ENCODE measurements around the gene TTYH3. TPM values are rescaled to one million over a fixed set of nuclear protein-coding genes. Genes with fewer than 3 reads are reported as not detected.

The TTYH3 gene
- total and polyA plus RNA-seq, 2 of the 13 experiments (the other 11 are each of a cell fraction or from before 2014, with no cell fraction given): 26.3 to 50.0 TPM

DNA sequence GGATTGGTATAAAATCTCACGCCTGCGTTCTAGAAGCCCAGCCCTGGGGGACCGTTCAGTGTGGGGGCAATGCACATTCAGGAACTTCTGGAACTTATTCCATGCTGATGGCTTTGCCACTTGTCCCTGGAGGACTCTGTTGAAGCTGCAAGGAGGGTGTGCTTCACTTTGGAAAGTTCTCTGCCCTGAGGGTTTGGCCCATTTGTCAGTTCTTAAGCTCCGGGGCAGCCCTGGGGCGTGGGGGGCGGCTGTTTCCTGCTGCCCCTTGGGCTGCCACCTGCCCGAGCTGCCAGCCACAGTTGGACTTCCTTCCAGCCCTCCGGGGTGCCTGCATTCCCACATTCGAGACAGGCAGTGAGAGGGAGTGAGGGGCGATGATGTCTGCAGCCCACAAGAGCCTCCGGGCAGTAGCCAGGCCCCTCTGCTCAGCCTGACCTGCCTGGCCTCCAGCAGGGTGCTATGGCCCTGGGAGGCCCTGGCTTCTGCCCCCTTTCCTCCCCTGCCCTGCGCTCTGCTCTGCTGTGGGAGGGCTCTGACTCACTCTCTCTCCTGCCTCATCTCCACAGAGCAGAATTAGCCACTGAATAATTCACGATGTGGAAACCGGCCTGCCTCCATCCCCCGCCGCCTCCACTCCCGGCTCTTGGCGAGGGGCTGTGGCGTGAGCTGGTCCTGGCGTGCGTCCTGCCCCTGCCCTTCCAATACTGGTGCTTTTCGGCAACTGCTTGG lies 1.9 kb downstream of the TTYH3 start (continued):
- 0 out of 2 replicates have a peak, but pooled peaks have one; percentile 2 for TF ChIP-seq ARID4A (CRISPR knock-in tag; IDR thresholded peaks at IDR 0.05; ENCODE audit: borderline replicate concordance)
- TF ChIP-seq LRRFIP1 (CRISPR knock-in tag; conservative IDR thresholded peaks at IDR 0.05): no peak
- no peak for TF ChIP-seq NFRKB (IDR thresholded peaks at IDR 0.05)
- TF ChIP-seq RBFOX2 (IDR thresholded peaks at IDR 0.05; ENCODE audit: low read depth, low read length): peak; percentile 67
- TF ChIP-seq CSRNP2 (CRISPR knock-in tag; conservative IDR thresholded peaks at IDR 0.05; ENCODE audit: low read depth): no peak
- no peak for TF ChIP-seq TCF12 (IDR thresholded peaks at IDR 0.05)
- TF ChIP-seq TCF12 (CRISPR knock-in tag; IDR thresholded peaks at IDR 0.05): 0 out of 2 replicates have a peak, but pooled peaks have one; percentile 58
- TF ChIP-seq, protein P1, sequence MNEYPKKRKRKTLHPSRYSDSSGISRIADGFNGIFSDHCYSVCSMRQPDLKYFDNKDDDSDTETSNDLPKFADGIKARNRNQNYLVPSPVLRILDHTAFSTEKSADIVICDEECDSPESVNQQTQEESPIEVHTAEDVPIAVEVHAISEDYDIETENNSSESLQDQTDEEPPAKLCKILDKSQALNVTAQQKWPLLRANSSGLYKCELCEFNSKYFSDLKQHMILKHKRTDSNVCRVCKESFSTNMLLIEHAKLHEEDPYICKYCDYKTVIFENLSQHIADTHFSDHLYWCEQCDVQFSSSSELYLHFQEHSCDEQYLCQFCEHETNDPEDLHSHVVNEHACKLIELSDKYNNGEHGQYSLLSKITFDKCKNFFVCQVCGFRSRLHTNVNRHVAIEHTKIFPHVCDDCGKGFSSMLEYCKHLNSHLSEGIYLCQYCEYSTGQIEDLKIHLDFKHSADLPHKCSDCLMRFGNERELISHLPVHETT (CRISPR knock-in tag; conservative IDR thresholded peaks at IDR 0.05): no peak
- no peak for TF ChIP-seq KAT2B (IDR thresholded peaks at IDR 0.05; ENCODE audit: borderline replicate concordance, low read depth, low read length)
- TF ChIP-seq ZNF292 (CRISPR knock-in tag; IDR thresholded peaks at IDR 0.05; ENCODE audit: borderline replicate concordance, low read depth): 0 out of 2 replicates have a peak, but pooled peaks have one; percentile 39
- TF ChIP-seq PHB2 (IDR thresholded peaks at IDR 0.05; ENCODE audit: partially characterized antibody): no peak
- TF ChIP-seq FOSL2 (CRISPR knock-in tag; IDR thresholded peaks at IDR 0.05): peak; percentile 85
- TF ChIP-seq ZNF768 (CRISPR knock-in tag; IDR thresholded peaks at IDR 0.05): peak; percentile 89
- TF ChIP-seq KLF12 (CRISPR knock-in tag; IDR thresholded peaks at IDR 0.05; ENCODE audit: borderline replicate concordance): no peak
- peak; percentile 27 for TF ChIP-seq ASH2L (IDR thresholded peaks at IDR 0.05; ENCODE audit: insufficient read length, low read depth, low read length)
- TF ChIP-seq ZNF510 (CRISPR knock-in tag; IDR thresholded peaks at IDR 0.05; ENCODE audit: low read depth): no peak
- peak; percentile 5; the same call in 1 of the 3 replicates for TF ChIP-seq MXI1 (IDR thresholded peaks at IDR 0.05; ENCODE audit: borderline replicate concordance, low read depth, low read length)
- TF ChIP-seq, protein P2, sequence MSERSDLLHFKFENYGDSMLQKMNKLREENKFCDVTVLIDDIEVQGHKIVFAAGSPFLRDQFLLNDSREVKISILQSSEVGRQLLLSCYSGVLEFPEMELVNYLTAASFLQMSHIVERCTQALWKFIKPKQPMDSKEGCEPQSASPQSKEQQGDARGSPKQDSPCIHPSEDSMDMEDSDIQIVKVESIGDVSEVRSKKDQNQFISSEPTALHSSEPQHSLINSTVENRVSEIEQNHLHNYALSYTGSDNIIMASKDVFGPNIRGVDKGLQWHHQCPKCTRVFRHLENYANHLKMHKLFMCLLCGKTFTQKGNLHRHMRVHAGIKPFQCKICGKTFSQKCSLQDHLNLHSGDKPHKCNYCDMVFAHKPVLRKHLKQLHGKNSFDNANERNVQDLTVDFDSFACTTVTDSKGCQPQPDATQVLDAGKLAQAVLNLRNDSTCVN (CRISPR knock-in tag; IDR thresholded peaks at IDR 0.05; ENCODE audit: borderline replicate concordance): peak; percentile 19; the same call in 1 of the 2 replicates

Measured in HepG2 (cell line).